ENCODE measurements around the gene ZNF576. TPM values are rescaled to one million over a fixed set of nuclear protein-coding genes. Genes with fewer than 3 reads are reported as not detected.

ZNF576 gene
- total RNA-seq, 1 donor from 2014 or later = 14.2 TPM

GRCh38 chr19:43561139-43561970 lies 35.0 kb upstream of the ZNF576 start:
- DNase-seq (no peak), ATAC-seq (no peak)
- Histone ChIP-seq H3K27ac (no peak overlapping the region), H3K36me3 (peaks cover 54% of the 10 kb centered on the region), H3K4me3 (no peak overlapping the region), H3K4me1 (peaks cover 27% of the 10 kb centered on the region), H3K9me3 (no peaks in the 10 kb centered on the region), H3K27me3 (ENCODE audit: low read depth) (no peaks in the 10 kb centered on the region)
- no peak for TF ChIP-seq CTCF (IDR thresholded peaks at IDR 0.05)
- intact Hi-C loops (cut with DNase I) = no loop called here

- DNase-seq (no peak), ATAC-seq (peak in 1 of 2 donors; percentile 27)
- H3K36me3 ChIP-seq = peaks cover 46% of the 10 kb centered on the region
- no peak overlapping the region for H3K4me3 ChIP-seq
- no peak for TF ChIP-seq CTCF (IDR thresholded peaks at IDR 0.05)
- H3K9me3 ChIP-seq = no peaks in the 10 kb centered on the region
- intact Hi-C loops (cut with DNase I) = no loop called here
- H3K4me1 ChIP-seq = peaks cover 27% of the 10 kb centered on the region
- no peaks in the 10 kb centered on the region for H3K27me3 ChIP-seq (ENCODE audit: low read depth)
- H3K27ac ChIP-seq = peak overlapping the region; percentile 80
Observed at GRCh38 chr19:43562226-43562697, 34.1 kb upstream of the ZNF576 start.

GRCh38 chr19:43562698-43563241 lies 33.6 kb upstream of the ZNF576 start:
- Histone ChIP-seq H3K36me3 (peaks cover 44% of the 10 kb centered on the region), H3K4me3 (no peak overlapping the region)

GRCh38 chr19:43563816-43564457 lies 32.5 kb upstream of the ZNF576 start:
- ATAC-seq = no peak
- Histone ChIP-seq H3K9me3 (no peaks in the 10 kb centered on the region), H3K4me3 (no peak overlapping the region), H3K27ac (peak overlapping the region; percentile 80), H3K27me3 (ENCODE audit: low read depth) (no peaks in the 10 kb centered on the region), H3K4me1 (peaks cover 22% of the 10 kb centered on the region), H3K36me3 (peaks cover 36% of the 10 kb centered on the region)
- intact Hi-C loops (cut with DNase I) = no loop called here
- no peak for TF ChIP-seq CTCF (IDR thresholded peaks at IDR 0.05)
- DNase-seq = no peak

More at GRCh38 chr19:43562698-43563241, 33.6 kb upstream of the ZNF576 start:
- ATAC-seq = peak; percentile 87 to 88
- DNase-seq = peak; percentile 88
- no peaks in the 10 kb centered on the region for H3K9me3 ChIP-seq
- TF ChIP-seq CTCF (IDR thresholded peaks at IDR 0.05) = no peak
- peaks cover 26% of the 10 kb centered on the region for H3K4me1 ChIP-seq
- no peaks in the 10 kb centered on the region for H3K27me3 ChIP-seq (ENCODE audit: low read depth)
- H3K27ac ChIP-seq = peak overlapping the region; percentile 80
- intact Hi-C loops (cut with DNase I) = no loop called here

GRCh38 chr19:43564800-43565199 lies 31.6 kb upstream of the ZNF576 start:
- intact Hi-C loops (cut with DNase I) = no loop called here
- no peaks in the 10 kb centered on the region for H3K27me3 ChIP-seq (ENCODE audit: low read depth)

More at GRCh38 chr19:43564800-43565199, 31.6 kb upstream of the ZNF576 start:
- H3K27ac ChIP-seq = no peak overlapping the region
- H3K9me3 ChIP-seq = no peaks in the 10 kb centered on the region
- DNase-seq (no peak), ATAC-seq (no peak)
- TF ChIP-seq CTCF (IDR thresholded peaks at IDR 0.05) = no peak
- no peak overlapping the region for H3K4me3 ChIP-seq
- peaks cover 22% of the 10 kb centered on the region for H3K4me1 ChIP-seq
- peaks cover 32% of the 10 kb centered on the region for H3K36me3 ChIP-seq

Measured in lower lobe of right lung (tissue), 2 donors.